Measurements from ENCODE around the gene IGSF9B. TPM values are rescaled to one million over a fixed set of nuclear protein-coding genes. Genes with fewer than 3 reads are reported as not detected.
"Not testable (repeated sequence)": the region's sequence is repeated elsewhere in the genome, so short reads cannot be mapped to it uniquely, and the experiment has no call there.

Gene IGSF9B, protein sequence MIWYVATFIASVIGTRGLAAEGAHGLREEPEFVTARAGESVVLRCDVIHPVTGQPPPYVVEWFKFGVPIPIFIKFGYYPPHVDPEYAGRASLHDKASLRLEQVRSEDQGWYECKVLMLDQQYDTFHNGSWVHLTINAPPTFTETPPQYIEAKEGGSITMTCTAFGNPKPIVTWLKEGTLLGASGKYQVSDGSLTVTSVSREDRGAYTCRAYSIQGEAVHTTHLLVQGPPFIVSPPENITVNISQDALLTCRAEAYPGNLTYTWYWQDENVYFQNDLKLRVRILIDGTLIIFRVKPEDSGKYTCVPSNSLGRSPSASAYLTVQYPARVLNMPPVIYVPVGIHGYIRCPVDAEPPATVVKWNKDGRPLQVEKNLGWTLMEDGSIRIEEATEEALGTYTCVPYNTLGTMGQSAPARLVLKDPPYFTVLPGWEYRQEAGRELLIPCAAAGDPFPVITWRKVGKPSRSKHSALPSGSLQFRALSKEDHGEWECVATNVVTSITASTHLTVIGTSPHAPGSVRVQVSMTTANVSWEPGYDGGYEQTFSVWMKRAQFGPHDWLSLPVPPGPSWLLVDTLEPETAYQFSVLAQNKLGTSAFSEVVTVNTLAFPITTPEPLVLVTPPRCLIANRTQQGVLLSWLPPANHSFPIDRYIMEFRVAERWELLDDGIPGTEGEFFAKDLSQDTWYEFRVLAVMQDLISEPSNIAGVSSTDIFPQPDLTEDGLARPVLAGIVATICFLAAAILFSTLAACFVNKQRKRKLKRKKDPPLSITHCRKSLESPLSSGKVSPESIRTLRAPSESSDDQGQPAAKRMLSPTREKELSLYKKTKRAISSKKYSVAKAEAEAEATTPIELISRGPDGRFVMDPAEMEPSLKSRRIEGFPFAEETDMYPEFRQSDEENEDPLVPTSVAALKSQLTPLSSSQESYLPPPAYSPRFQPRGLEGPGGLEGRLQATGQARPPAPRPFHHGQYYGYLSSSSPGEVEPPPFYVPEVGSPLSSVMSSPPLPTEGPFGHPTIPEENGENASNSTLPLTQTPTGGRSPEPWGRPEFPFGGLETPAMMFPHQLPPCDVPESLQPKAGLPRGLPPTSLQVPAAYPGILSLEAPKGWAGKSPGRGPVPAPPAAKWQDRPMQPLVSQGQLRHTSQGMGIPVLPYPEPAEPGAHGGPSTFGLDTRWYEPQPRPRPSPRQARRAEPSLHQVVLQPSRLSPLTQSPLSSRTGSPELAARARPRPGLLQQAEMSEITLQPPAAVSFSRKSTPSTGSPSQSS (N-terminal part only)
- polyA plus RNA-seq (2011; rRNA removed) (0.05 TPM in 2 replicates), polyA minus RNA-seq (2011; rRNA and poly(A)+ RNA removed) (0.71 TPM in 1 of 2 replicates, not detected in the other)

DNA sequence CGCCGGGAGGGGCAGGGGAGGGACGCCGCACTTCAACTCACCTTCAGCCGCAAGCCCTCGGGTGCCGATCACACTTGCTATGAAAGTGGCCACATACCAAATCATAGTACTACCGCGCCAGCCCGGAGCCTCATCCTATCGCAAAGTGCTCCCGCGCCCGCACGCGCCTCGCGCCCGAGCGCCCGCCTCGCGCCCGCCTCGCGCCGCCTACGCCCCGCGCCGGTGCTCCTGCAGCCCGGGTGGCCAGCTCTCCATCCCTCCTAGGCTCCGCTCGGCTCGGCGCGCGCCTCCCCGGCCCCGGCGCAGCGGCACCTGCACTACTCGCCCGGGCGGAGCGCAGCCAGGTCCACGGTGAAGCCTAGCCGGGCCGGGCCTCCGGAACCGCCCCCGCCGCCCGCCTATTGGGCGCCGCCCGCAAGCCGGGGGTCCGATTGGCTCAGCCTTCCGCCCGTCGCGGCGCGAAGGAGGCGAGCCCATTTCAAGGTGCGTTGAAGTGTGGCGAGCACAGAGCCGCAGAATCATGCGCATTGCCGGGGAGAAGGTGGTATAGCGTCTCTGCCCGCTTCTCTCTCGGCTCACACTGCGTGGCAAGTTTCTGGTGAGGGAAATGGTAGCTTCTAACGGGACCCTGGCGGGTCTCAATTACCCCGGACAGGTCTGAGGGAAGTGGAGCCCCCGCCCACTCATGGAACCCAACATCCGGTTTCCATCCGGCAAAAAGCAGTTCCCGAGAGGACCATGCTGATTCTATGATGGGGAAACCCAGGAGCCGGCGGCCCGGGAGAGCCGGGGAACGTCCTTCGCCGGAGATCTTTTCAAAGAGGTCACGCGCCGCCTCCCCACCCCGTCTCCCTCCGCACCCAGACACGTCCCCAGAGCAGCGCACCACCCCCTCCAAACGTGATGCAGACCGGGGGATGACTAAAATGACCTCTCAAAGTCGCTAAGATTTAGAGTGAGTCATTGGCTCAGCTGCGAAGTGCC lies at the start of gene IGSF9B:
Gene IGSF9B, minus strand, starts transcription at position 319 of the 984 bp plus-strand sequence. Its CDS starts 214 bp downstream, at position 105.
- POLR2A ChIA-PET, result no interaction called here
- CTCF ChIA-PET, result no interaction called here
- peak within 1 kb of the TSS; percentile 33 for H3K4me3 ChIP-seq (ENCODE audit: low read depth, low read length)
- H3K27me3 ChIP-seq (ENCODE audit: control insufficient read depth, insufficient read depth, low read length), result peaks cover 29% of the 10 kb centered on the region
- DNase-seq (ENCODE audit: low read depth), result no peak
- H3K36me3 ChIP-seq (ENCODE audit: control insufficient read depth, insufficient read depth, low read length), result no peaks in the 10 kb centered on the region
- TF ChIP-seq, protein P1, sequence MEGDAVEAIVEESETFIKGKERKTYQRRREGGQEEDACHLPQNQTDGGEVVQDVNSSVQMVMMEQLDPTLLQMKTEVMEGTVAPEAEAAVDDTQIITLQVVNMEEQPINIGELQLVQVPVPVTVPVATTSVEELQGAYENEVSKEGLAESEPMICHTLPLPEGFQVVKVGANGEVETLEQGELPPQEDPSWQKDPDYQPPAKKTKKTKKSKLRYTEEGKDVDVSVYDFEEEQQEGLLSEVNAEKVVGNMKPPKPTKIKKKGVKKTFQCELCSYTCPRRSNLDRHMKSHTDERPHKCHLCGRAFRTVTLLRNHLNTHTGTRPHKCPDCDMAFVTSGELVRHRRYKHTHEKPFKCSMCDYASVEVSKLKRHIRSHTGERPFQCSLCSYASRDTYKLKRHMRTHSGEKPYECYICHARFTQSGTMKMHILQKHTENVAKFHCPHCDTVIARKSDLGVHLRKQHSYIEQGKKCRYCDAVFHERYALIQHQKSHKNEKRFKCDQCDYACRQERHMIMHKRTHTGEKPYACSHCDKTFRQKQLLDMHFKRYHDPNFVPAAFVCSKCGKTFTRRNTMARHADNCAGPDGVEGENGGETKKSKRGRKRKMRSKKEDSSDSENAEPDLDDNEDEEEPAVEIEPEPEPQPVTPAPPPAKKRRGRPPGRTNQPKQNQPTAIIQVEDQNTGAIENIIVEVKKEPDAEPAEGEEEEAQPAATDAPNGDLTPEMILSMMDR (IDR thresholded peaks at IDR 0.05; ENCODE audit: insufficient read depth, low read depth, low read length), result no peak

DNA sequence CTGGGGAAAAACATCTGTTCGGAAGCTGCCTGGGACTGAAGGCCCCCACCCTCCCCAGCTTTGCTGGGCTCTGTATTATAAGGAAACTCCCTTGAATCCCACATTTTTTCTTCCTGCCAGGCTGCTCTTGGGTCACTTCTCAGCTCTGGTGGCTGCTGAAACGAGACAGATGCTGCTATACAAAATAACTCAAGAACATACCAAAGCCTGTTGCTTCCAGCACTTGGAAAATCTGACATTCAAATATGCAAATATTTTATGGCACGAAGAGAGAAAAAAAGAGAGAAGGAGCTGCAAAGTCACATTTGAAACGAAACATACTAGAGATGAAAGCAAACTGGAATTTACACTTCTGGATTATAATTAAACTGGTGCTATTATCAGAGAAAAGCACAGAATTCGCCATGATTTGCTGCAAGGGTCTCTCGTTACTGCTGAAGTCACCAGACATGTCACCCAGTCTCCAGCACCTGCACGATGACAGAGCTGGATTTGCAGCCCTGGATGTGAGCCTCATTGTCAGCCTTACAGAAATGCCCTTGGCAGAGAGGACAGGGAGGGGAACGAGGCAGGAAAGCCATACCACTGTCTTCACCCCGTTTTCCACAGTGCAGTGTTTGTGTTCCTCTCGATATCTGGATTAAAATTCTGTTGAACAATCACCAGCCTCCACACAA lies 47.9 kb upstream of the IGSF9B start:
- CTCF ChIA-PET, result interaction anchor here (0.6 kb wide), 1 partner anchor 149 kb away, joined by 3 read pairs; no protein-coding TSS in a partner anchor
- Histone ChIP-seq H3K27me3 (ENCODE audit: control insufficient read depth, insufficient read depth, low read length) (peaks cover 5% of the 10 kb centered on the region), H3K36me3 (ENCODE audit: control insufficient read depth, insufficient read depth, low read length) (no peaks in the 10 kb centered on the region), H3K4me3 (ENCODE audit: low read depth, low read length) (no peak overlapping the region)
- TF ChIP-seq, protein P1 (IDR thresholded peaks at IDR 0.05; ENCODE audit: insufficient read depth, low read depth, low read length), result no peak
- POLR2A ChIA-PET, result no interaction called here
- no peak for DNase-seq (ENCODE audit: low read depth)

DNA sequence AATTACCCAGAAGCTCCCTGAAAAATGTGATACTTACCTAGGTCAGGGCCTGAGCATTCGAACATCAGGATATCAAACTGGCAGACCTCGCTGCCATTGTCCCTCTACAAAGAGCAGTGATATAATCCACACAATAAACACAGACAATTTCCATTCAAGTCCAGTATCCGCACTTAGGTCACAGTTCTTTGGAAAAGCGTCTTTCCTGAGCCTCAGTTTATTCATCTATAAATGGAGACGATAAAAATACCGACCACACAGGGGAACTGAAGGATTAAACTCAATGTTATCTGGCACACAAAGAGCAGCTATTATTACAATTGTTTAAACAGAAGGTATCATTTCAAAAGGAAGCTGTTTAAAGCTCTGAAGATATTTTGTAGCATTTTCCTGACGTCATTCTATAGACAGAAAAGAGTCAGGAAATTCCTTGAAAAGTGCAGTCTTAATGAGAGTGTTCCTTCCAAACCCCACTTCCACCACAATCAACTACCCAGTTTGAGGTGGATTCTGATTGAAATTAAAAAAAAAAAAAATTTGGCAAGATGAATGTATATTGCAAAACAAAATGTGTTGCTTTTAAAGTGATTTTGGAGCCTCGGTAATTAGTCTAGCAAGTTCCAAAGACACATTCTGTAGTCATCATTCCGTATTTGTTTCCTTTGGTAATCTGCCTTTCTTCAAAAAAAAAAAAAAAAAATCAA lies 47.2 kb upstream of the IGSF9B start:
- Histone ChIP-seq H3K36me3 (ENCODE audit: control insufficient read depth, insufficient read depth, low read length) (no peaks in the 10 kb centered on the region), H3K27me3 (ENCODE audit: control insufficient read depth, insufficient read depth, low read length) (peaks cover 5% of the 10 kb centered on the region), H3K4me3 (ENCODE audit: low read depth, low read length) (no peak overlapping the region)
- DNase-seq (ENCODE audit: low read depth), result no peak
- ChIA-PET CTCF (no interaction called here), POLR2A (no interaction called here)
- TF ChIP-seq, protein P1 (IDR thresholded peaks at IDR 0.05; ENCODE audit: insufficient read depth, low read depth, low read length), result no peak

- H3K27me3 ChIP-seq (ENCODE audit: control insufficient read depth, insufficient read depth, low read length); CTCF ChIA-PET; H3K4me3 ChIP-seq (ENCODE audit: low read depth, low read length); DNase-seq (ENCODE audit: low read depth); POLR2A ChIA-PET; H3K36me3 ChIP-seq (ENCODE audit: control insufficient read depth, insufficient read depth, low read length): not testable (repeated sequence)
Observed at GRCh38 chr11:134002819-134003218, 46.1 kb upstream of the IGSF9B start.

GRCh38 chr11:134002338-134002737 lies 45.6 kb upstream of the IGSF9B start:
- DNase-seq (ENCODE audit: low read depth); H3K4me3 ChIP-seq (ENCODE audit: low read depth, low read length); POLR2A ChIA-PET; H3K36me3 ChIP-seq (ENCODE audit: control insufficient read depth, insufficient read depth, low read length); CTCF ChIA-PET; H3K27me3 ChIP-seq (ENCODE audit: control insufficient read depth, insufficient read depth, low read length): not testable (repeated sequence)

Data from BJ (cell line).